ENCODE measurements around the gene ZNF77. TPM values are rescaled to one million over a fixed set of nuclear protein-coding genes. Genes with fewer than 3 reads are reported as not detected.

The ZNF77 gene
- total RNA-seq, 1 donor = 5.8 TPM

DNA sequence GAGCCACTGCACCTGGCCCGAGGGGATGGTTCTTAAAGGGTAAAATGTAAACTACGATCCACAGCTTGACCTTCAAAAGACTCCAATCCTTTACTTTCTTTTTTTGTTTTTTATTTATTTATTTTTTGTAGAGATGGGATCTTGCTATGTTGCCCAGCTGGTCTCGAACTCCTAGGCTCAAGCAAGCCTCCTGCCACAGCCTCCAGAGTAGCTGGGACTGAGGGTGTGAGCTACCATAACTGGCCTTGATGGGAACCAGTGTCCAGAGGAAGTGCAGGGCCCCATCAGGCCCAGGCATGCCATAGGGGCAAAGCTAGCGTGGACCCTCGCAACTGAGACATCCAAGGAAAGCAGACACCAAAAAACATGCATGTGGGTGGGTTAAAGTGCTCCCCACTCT, 18.4 kb upstream of the ZNF77 start:
- Histone ChIP-seq H3K4me3 (ENCODE audit: insufficient read depth, low read length) (no peak overlapping the region), H2AFZ (ENCODE audit: low read length) (no peak overlapping the region), H3K27ac (ENCODE audit: low read depth, low read length) (no peak overlapping the region), H3K36me3 (ENCODE audit: insufficient read depth, low read length) (no peaks in the 10 kb centered on the region), H3K79me2 (ENCODE audit: insufficient read depth, low read length) (no peaks in the 10 kb centered on the region), H3K4me2 (ENCODE audit: insufficient read depth, low read length) (no peak overlapping the region), H3K9me3 (ENCODE audit: low read depth, low read length) (no peaks in the 10 kb centered on the region), H3K27me3 (ENCODE audit: insufficient read depth, low read length) (no peaks in the 10 kb centered on the region), H3K4me1 (ENCODE audit: insufficient read depth, low read length) (no peaks in the 10 kb centered on the region), H4K20me1 (ENCODE audit: insufficient read depth, low read length) (no peaks in the 10 kb centered on the region)
- DNase-seq (ENCODE audit: insufficient read length, low spot score, missing footprints) = no peak
- TF ChIP-seq, protein P1, sequence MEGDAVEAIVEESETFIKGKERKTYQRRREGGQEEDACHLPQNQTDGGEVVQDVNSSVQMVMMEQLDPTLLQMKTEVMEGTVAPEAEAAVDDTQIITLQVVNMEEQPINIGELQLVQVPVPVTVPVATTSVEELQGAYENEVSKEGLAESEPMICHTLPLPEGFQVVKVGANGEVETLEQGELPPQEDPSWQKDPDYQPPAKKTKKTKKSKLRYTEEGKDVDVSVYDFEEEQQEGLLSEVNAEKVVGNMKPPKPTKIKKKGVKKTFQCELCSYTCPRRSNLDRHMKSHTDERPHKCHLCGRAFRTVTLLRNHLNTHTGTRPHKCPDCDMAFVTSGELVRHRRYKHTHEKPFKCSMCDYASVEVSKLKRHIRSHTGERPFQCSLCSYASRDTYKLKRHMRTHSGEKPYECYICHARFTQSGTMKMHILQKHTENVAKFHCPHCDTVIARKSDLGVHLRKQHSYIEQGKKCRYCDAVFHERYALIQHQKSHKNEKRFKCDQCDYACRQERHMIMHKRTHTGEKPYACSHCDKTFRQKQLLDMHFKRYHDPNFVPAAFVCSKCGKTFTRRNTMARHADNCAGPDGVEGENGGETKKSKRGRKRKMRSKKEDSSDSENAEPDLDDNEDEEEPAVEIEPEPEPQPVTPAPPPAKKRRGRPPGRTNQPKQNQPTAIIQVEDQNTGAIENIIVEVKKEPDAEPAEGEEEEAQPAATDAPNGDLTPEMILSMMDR (IDR thresholded peaks at IDR 0.05; ENCODE audit: extremely low read depth, low read depth, low read length) = no peak

- no peaks in the 10 kb centered on the region for H3K9me3 ChIP-seq (ENCODE audit: low read depth, low read length)
- H3K27me3 ChIP-seq (ENCODE audit: insufficient read depth, low read length) = no peaks in the 10 kb centered on the region
- H2AFZ ChIP-seq (ENCODE audit: low read length) = no peak overlapping the region
- no peak overlapping the region for H3K27ac ChIP-seq (ENCODE audit: low read depth, low read length)
- peak overlapping the region; percentile 28 for H3K4me2 ChIP-seq (ENCODE audit: insufficient read depth, low read length)
- no peaks in the 10 kb centered on the region for H3K79me2 ChIP-seq (ENCODE audit: insufficient read depth, low read length)
- no peaks in the 10 kb centered on the region for H4K20me1 ChIP-seq (ENCODE audit: insufficient read depth, low read length)
- H3K4me3 ChIP-seq (ENCODE audit: insufficient read depth, low read length) = no peak overlapping the region
- peak; percentile 93 for DNase-seq (ENCODE audit: insufficient read length, low spot score, missing footprints)
- no peaks in the 10 kb centered on the region for H3K4me1 ChIP-seq (ENCODE audit: insufficient read depth, low read length)
- TF ChIP-seq, protein P1 (IDR thresholded peaks at IDR 0.05; ENCODE audit: extremely low read depth, low read depth, low read length) = peak; percentile 72
- H3K36me3 ChIP-seq (ENCODE audit: insufficient read depth, low read length) = no peaks in the 10 kb centered on the region
Measured at GRCh38 chr19:2962018-2962670, 17.4 kb upstream of the ZNF77 start.

DNA sequence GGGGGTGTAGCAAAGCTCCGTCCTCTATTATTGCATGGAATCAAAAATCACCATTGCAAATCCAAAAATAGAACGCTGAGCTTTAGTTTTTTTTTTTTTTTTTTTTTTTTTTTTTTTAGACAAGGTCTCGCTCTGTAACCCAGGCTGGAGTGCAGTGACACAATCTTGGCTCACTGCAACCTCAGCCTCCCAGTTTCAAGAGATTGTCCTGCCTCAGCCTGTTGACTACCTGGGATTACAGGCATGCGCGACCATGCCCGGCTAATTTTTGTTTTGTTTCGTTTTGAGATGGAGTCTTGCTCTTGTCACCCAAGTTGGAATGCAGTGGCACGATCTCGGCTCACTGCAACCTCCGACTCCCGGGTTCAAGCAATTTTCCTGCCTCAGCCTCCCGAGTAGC, 15.3 kb upstream of the ZNF77 start:
- TF ChIP-seq, protein P1 (IDR thresholded peaks at IDR 0.05; ENCODE audit: extremely low read depth, low read depth, low read length) = no peak
- no peak overlapping the region for H3K27ac ChIP-seq (ENCODE audit: low read depth, low read length)

GRCh38 chr19:2957160-2957559, 12.4 kb upstream of the ZNF77 start:
- Histone ChIP-seq H3K36me3 (ENCODE audit: insufficient read depth, low read length) (no peaks in the 10 kb centered on the region), H3K27me3 (ENCODE audit: insufficient read depth, low read length) (no peaks in the 10 kb centered on the region), H3K27ac (ENCODE audit: low read depth, low read length) (no peak overlapping the region), H2AFZ (ENCODE audit: low read length) (no peak overlapping the region), H3K4me1 (ENCODE audit: insufficient read depth, low read length) (peaks cover 5% of the 10 kb centered on the region), H3K4me3 (ENCODE audit: insufficient read depth, low read length) (no peak overlapping the region), H4K20me1 (ENCODE audit: insufficient read depth, low read length) (no peaks in the 10 kb centered on the region), H3K4me2 (ENCODE audit: insufficient read depth, low read length) (no peak overlapping the region), H3K79me2 (ENCODE audit: insufficient read depth, low read length) (no peaks in the 10 kb centered on the region), H3K9me3 (ENCODE audit: low read depth, low read length) (no peaks in the 10 kb centered on the region)
- TF ChIP-seq, protein P1 (IDR thresholded peaks at IDR 0.05; ENCODE audit: extremely low read depth, low read depth, low read length) = no peak
- DNase-seq (ENCODE audit: insufficient read length, low spot score, missing footprints) = no peak

More for the DNA sequence above, 15.3 kb upstream of the ZNF77 start:
- H3K27me3 ChIP-seq (ENCODE audit: insufficient read depth, low read length) = no peaks in the 10 kb centered on the region
- no peaks in the 10 kb centered on the region for H3K9me3 ChIP-seq (ENCODE audit: low read depth, low read length)
- H3K36me3 ChIP-seq (ENCODE audit: insufficient read depth, low read length) = no peaks in the 10 kb centered on the region
- H4K20me1 ChIP-seq (ENCODE audit: insufficient read depth, low read length) = no peaks in the 10 kb centered on the region
- H3K4me3 ChIP-seq (ENCODE audit: insufficient read depth, low read length) = no peak overlapping the region
- no peak overlapping the region for H2AFZ ChIP-seq (ENCODE audit: low read length)
- H3K4me2 ChIP-seq (ENCODE audit: insufficient read depth, low read length) = no peak overlapping the region
- H3K4me1 ChIP-seq (ENCODE audit: insufficient read depth, low read length) = no peaks in the 10 kb centered on the region
- no peak for DNase-seq (ENCODE audit: insufficient read length, low spot score, missing footprints)
- no peaks in the 10 kb centered on the region for H3K79me2 ChIP-seq (ENCODE audit: insufficient read depth, low read length)
